ENCODE measurements around the gene DRC7. TPM values are rescaled to one million over a fixed set of nuclear protein-coding genes. Genes with fewer than 3 reads are reported as not detected.

Gene DRC7
- total RNA-seq, 4 donors from 2014 or later: 0.33 TPM; not detected in 3

DNA sequence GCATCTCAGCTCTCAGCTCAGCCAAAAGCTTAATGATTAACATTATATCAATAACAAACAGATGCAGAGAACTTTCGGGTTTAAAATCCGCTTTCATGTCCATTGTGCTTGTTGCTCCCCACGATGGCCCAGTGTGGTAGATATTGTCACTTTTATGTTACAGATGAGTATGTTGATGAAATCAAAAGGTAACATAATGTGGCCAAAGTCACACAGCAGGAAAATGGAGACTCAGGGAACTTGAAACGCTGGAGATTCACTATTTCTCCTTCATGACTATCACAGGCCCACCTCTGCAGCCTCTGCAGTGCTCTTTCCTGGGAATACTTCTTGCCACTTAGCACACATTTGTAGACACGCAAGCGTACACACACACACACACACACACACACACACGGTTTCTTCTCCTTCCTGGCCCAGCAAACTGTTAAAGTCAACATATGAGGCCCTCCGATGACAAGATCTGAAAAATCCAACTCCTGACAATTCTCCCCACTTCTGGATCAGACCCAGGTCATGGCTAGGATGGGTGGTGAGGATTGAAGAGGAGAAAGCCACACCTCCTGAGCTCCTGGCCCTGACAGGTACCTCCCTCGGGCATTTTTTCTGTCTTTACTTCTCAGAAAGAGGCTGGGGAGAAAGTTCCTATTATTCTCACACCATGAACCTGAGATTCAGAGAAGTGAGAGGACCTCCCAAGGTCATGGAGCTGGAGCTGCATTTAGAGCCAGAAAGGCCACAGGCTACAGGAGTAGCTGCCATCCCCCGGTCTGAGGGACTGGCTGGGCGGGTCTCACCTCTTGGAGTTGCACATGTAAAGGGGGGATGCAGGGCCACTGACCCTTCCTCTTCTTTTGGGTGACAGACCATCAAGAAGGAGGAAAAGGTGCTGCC lies 9.7 kb downstream of the DRC7 start:
- TF ChIP-seq, protein P1, sequence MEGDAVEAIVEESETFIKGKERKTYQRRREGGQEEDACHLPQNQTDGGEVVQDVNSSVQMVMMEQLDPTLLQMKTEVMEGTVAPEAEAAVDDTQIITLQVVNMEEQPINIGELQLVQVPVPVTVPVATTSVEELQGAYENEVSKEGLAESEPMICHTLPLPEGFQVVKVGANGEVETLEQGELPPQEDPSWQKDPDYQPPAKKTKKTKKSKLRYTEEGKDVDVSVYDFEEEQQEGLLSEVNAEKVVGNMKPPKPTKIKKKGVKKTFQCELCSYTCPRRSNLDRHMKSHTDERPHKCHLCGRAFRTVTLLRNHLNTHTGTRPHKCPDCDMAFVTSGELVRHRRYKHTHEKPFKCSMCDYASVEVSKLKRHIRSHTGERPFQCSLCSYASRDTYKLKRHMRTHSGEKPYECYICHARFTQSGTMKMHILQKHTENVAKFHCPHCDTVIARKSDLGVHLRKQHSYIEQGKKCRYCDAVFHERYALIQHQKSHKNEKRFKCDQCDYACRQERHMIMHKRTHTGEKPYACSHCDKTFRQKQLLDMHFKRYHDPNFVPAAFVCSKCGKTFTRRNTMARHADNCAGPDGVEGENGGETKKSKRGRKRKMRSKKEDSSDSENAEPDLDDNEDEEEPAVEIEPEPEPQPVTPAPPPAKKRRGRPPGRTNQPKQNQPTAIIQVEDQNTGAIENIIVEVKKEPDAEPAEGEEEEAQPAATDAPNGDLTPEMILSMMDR (IDR thresholded peaks at IDR 0.05; ENCODE audit: low read depth): no peak

DNA sequence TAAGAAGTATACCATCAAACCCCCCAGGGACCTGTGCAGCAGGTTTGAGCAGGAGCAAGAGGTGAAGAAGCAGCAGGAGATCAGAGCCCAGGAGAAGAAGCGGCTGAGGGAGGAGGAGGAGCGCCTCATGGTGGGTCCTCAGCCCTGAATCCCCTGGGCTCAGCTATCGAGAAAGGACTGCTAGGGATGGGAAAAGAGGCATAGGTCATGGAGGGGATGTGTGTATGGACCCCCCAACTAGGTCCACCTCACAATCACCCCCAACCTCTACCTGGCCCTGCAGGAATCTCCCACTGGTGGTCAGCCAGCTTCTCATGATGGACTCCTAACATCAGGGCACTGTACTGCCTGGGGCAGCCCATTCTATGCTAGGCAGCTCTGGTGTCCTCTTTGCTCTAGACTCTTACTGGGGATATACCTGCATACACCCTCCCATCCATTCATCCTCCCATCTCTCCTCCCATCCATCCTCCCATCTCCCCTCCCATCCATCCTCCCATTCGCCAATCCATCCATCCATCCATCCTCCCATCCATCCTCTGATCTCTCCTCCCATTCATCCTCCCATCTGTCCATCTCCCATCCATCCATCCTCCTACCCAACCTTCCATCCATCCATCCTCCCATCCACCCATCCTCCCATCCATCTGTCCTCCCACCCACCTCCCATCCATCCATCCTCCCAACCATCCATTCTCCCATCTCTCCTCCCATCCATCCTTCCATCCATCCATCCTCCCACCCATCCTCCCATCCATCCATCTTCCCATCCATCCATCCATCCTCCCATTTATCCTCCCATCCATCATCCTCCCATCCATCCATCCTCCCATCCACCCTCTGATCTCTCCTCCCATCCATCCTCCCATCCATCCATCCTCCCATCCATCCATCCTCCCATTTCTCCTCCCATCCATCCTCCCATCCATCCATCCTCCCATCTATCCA lies 10.6 kb downstream of the DRC7 start:
- TF ChIP-seq, protein P1 (IDR thresholded peaks at IDR 0.05; ENCODE audit: low read depth): no peak

DNA sequence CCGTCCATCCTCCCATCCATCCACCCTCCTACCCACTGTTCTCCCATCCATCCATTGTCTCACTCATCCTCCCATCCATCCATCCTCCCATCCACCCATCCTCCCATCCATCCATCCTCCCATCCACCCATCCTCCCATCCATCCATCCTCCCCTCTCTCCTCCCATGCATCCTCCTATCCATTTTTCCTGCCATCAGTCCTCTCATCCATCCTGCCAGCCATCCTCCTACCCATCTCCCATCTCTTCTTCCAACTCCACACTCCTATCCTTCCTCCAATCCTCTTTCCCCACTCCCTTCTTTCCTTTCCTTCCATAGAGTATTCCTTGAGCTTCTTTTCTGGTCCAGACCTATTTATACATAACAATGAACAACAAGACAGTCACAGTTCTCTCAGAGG lies 12.1 kb downstream of the DRC7 start:
- TF ChIP-seq, protein P1 (IDR thresholded peaks at IDR 0.05; ENCODE audit: low read depth): no peak

DNA sequence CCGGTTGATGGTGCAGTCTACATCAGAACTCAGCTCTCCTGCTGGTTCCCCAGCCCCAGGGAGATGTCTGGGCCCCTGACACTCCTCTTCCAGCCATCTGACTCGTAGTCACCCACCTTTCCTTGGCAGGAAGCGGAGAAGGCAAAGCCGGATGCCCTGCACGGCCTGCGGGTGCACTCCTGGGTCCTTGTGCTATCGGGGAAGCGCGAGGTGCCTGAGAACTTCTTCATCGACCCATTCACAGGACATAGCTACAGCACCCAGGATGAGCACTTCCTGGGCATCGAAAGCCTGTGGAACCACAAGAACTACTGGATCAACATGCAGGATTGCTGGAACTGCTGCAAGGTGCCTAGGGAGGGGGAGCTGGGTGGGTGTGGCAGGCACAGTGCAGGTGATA lies 12.7 kb downstream of the DRC7 start:
- TF ChIP-seq, protein P1 (IDR thresholded peaks at IDR 0.05; ENCODE audit: low read depth): no peak

DNA sequence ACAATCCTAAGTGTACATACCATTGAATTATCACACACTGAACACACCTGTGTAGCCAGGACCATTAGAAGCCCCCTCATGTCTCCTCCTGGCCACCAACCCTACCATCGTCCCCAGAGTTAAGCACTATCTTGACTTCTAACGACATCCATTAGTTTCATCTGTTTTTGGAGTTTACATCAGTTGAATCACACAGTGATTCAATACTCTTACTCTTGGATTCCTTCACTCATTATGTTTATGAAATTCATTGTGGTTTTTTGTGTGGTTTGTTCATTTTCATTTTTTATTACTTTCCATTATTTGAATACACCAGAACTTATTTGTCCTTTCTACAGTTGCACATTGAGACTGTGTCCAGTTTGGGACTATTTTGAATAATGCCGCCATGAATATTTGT lies 13.6 kb downstream of the DRC7 start:
- TF ChIP-seq, protein P1 (IDR thresholded peaks at IDR 0.05; ENCODE audit: low read depth): no peak

DNA sequence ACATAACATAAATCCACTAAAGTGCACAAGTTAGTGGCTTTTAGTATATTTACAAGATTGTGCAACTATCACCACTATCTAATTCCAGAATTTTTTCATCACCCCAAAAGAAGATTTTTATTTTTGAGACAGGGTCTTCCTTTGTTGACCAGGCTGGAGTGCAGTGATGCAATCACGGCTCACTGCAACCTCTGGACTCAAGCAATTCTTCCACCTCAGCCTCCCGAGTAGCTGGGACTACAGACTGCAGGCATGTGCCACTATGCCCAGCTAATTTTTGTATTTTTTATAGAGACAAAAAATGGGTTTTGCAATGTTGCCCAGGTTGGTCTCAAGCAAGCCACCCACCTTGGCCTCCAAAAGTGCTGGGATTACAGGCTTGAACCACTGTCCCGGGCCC lies 15.1 kb downstream of the DRC7 start:
- TF ChIP-seq, protein P1 (IDR thresholded peaks at IDR 0.05; ENCODE audit: low read depth): no peak

DNA sequence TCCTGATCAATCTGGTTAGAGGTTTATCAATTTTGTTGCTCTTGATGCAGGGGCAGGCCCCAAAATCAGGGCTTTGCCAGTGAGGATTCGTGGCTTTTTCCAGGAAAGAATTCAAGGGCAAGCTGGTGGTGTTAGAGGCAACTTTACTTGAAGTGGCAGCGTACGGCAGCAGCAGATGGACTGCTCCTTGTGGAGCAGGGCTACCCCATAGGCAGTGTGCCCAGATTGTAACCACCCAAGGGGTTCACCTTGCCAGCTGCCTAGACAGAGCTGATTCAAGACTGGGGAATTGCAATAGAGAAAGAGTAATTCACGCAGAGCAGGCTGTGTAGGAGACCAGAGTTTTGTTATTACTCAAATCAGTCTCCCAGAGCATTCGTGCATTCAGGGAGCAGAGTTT lies 16.7 kb downstream of the DRC7 start:
- TF ChIP-seq, protein P1 (IDR thresholded peaks at IDR 0.05; ENCODE audit: low read depth): no peak
